NB4 (cell line): ENCODE measurements around the gene CTBP2.

Experiments used
- CTCF ChIP-seq: IDR thresholded peaks from one replicate; pipeline ENCODE4 v1.5.1; 2012; ENCODE audit warnings: low read depth, low read length
- POLR2A ChIP-seq: IDR thresholded peaks from 2 replicates; pipeline ENCODE4 v1.6.1; 2011; ENCODE audit warnings: mild to moderate bottlenecking; ENCODE audit not compliant: insufficient read length; ENCODE audit errors: extremely low read depth

DNA sequence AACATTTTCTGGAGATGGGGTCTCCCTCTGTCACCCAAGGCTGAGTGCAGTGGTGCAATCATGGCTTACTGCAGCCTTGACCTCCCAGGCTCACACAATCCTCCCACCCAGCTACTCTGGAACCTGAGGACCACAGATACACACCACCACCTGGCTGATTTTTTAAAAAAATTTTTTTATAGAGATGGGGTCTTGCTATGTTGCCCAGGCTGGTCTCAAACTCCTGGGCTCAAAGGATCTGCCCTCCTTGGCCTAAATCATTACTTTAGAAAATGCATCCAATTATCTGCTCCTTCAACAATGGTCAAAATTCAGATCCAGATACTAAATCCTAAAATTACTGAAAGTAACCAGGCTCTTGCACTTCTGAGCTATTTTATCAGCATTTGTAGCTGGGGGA, 55.2 kb downstream of the CTBP2 start:
- TF ChIP-seq POLR2A (no peak), CTCF (no peak)
